Body of pancreas (tissue), 4 donors: ENCODE measurements around the gene WBP1L.

Source experiments
- CTCF ChIP-seq, 7 experiments: fragments of 450-650 bp in 4 of 7; fragments of 200-600 bp in 3 of 7; sonication (generic) in 3 of 7; IDR thresholded peaks; one replicate each; pipeline ENCODE4 v1.5.1; 2016 to 2019; ENCODE audit warnings: antibody characterized with exemption in 7 of 7
- POLR2A ChIP-seq, 3 donors: fragments of 450-650 bp; IDR thresholded peaks; one replicate each; pipeline ENCODE4 v1.6.1; 2016; ENCODE audit warnings: antibody characterized with exemption in 3 of 3, mild to moderate bottlenecking in 2 of 3

- no peak for TF ChIP-seq CTCF (IDR thresholded peaks at IDR 0.05)
- no peak for TF ChIP-seq POLR2A (IDR thresholded peaks at IDR 0.05)
Observed at GRCh38 chr10:102731222-102731800, 12.4 kb upstream of the WBP1L start.
